HG02852 (cell line): ENCODE measurements around the gene SNRK.
A peak's percentile ranks its signal among the peaks of the same experiment; 100 is the strongest.

Source experiments
- ATAC-seq: cut with Tn5 transposase; IDR thresholded peaks from one replicate; pipeline ENCODE4 v1.9.1; 2021; ENCODE audit warnings: mild to moderate bottlenecking, moderate library complexity; ENCODE audit not compliant: unreplicated experiment

SNRK gene

GRCh38 chr3:43286115-43286840, at the start of gene SNRK:
Gene SNRK (plus strand): TSS chr3:43286540. CDS start chr3:43303204, 16,664 bp downstream.
- ATAC-seq: peak; percentile 87

- no peak for ATAC-seq
These were observed 47.5 kb upstream of the SNRK start for GRCh38 chr3:43238801-43239200.

- ATAC-seq: no peak
These were observed 46.6 kb upstream of the SNRK start for GRCh38 chr3:43239755-43240154.

- no peak for ATAC-seq
These were observed 42.5 kb upstream of the SNRK start for GRCh38 chr3:43243590-43244587.

GRCh38 chr3:43244694-43245093, 41.6 kb upstream of the SNRK start:
- no peak for ATAC-seq

- ATAC-seq: no peak
These were observed 39.4 kb upstream of the SNRK start for GRCh38 chr3:43246976-43247375.

- ATAC-seq: no peak
These were observed 38.7 kb upstream of the SNRK start for GRCh38 chr3:43247561-43248184.

GRCh38 chr3:43248185-43248583, 38.2 kb upstream of the SNRK start:
- ATAC-seq: no peak

GRCh38 chr3:43248973-43249372, 37.4 kb upstream of the SNRK start:
- ATAC-seq: no peak

- ATAC-seq: no peak
These were observed 36.9 kb upstream of the SNRK start for GRCh38 chr3:43249405-43249804.

GRCh38 chr3:43253294-43253693, 33.0 kb upstream of the SNRK start:
- ATAC-seq: no peak

GRCh38 chr3:43254125-43254524, 32.2 kb upstream of the SNRK start:
- no peak for ATAC-seq

GRCh38 chr3:43255662-43256061, 30.7 kb upstream of the SNRK start:
- ATAC-seq: no peak

GRCh38 chr3:43256714-43257461, 29.5 kb upstream of the SNRK start:
- ATAC-seq: no peak

GRCh38 chr3:43257850-43258249, 28.5 kb upstream of the SNRK start:
- ATAC-seq: no peak

GRCh38 chr3:43259626-43260025, 26.7 kb upstream of the SNRK start:
- ATAC-seq: no peak

- ATAC-seq: no peak
These were observed 25.9 kb upstream of the SNRK start for GRCh38 chr3:43260412-43260811.

GRCh38 chr3:43262194-43262593, 24.1 kb upstream of the SNRK start:
- ATAC-seq: no peak

GRCh38 chr3:43266451-43266850, 19.9 kb upstream of the SNRK start:
- ATAC-seq: no peak

GRCh38 chr3:43266995-43267394, 19.3 kb upstream of the SNRK start:
- ATAC-seq: no peak

GRCh38 chr3:43268636-43269035, 17.7 kb upstream of the SNRK start:
- no peak for ATAC-seq
